ENCODE data around the gene IFITM5. TPM values are rescaled to one million over a fixed set of nuclear protein-coding genes. Genes with fewer than 3 reads are reported as not detected.
A peak's percentile ranks its signal among the peaks of the same experiment; 100 is the strongest.

The IFITM5 gene
- total and polyA plus RNA-seq, 9 of the 15 experiments (the other 6 are each of a cell fraction or from before 2014, with no cell fraction given) = 0.19 TPM; not detected in 8

DNA sequence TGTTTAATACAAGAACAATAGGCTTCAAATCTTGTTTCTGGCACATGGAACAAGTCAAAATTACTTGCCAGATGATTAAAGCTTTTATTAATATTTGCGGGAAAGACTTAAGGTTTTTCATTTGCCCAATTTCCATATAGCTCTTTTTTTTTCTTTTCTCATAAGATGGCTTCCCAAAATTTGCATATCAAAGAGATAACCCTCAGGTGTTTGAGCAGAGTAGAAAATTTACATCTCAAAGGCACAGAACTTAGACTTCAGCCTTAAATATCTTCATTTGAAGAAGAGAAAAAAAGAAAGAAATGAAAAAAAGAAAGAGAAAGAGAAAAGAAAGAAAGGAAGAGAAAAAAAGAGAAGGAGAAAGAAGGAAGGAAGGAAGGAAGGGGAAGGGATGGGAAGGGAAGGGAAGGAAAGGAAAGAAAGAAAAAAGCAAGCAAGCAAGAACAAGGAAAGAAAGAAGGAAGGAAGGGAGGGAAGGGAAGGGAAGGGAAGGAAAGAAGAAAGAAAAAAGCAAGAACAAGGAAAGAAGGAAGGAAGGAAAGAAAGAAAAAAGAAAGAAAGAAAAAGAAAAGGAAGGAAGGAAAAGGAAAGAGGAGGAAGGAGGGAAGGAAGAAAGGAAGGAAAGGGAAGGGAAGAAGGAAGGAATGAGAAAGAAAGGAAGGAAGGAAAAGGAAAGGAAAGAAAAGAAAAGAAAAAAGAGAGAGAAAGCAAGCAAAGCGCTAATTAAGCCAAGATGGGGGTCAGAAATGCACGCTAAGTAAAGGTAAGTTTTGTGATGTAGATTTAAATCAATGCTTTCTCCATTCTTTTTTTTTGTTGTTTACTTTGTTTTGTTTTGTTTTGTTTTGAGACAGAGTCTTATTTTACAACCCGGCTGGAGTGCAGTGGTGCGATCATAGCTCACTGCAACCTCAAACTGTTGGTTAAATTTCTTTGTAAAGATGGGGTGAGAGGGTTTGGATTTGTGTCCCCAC, 41.5 kb upstream of the IFITM5 start (continued):
- TF ChIP-seq, protein P1, sequence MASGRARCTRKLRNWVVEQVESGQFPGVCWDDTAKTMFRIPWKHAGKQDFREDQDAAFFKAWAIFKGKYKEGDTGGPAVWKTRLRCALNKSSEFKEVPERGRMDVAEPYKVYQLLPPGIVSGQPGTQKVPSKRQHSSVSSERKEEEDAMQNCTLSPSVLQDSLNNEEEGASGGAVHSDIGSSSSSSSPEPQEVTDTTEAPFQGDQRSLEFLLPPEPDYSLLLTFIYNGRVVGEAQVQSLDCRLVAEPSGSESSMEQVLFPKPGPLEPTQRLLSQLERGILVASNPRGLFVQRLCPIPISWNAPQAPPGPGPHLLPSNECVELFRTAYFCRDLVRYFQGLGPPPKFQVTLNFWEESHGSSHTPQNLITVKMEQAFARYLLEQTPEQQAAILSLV (tag; IDR thresholded peaks at IDR 0.05) = no peak
- TF ChIP-seq, protein P2, sequence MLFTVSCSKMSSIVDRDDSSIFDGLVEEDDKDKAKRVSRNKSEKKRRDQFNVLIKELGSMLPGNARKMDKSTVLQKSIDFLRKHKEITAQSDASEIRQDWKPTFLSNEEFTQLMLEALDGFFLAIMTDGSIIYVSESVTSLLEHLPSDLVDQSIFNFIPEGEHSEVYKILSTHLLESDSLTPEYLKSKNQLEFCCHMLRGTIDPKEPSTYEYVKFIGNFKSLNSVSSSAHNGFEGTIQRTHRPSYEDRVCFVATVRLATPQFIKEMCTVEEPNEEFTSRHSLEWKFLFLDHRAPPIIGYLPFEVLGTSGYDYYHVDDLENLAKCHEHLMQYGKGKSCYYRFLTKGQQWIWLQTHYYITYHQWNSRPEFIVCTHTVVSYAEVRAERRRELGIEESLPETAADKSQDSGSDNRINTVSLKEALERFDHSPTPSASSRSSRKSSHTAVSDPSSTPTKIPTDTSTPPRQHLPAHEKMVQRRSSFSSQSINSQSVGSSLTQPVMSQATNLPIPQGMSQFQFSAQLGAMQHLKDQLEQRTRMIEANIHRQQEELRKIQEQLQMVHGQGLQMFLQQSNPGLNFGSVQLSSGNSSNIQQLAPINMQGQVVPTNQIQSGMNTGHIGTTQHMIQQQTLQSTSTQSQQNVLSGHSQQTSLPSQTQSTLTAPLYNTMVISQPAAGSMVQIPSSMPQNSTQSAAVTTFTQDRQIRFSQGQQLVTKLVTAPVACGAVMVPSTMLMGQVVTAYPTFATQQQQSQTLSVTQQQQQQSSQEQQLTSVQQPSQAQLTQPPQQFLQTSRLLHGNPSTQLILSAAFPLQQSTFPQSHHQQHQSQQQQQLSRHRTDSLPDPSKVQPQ (CRISPR knock-in tag; IDR thresholded peaks at IDR 0.05; ENCODE audit: borderline replicate concordance) = no peak
- peak; percentile 51 for TF ChIP-seq DPF2 (IDR thresholded peaks at IDR 0.05)
- TF ChIP-seq, protein P3, sequence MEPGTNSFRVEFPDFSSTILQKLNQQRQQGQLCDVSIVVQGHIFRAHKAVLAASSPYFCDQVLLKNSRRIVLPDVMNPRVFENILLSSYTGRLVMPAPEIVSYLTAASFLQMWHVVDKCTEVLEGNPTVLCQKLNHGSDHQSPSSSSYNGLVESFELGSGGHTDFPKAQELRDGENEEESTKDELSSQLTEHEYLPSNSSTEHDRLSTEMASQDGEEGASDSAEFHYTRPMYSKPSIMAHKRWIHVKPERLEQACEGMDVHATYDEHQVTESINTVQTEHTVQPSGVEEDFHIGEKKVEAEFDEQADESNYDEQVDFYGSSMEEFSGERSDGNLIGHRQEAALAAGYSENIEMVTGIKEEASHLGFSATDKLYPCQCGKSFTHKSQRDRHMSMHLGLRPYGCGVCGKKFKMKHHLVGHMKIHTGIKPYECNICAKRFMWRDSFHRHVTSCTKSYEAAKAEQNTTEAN (CRISPR knock-in tag; IDR thresholded peaks at IDR 0.05) = no peak
- TF ChIP-seq ZBTB1 (CRISPR knock-in tag; IDR thresholded peaks at IDR 0.05; ENCODE audit: borderline replicate concordance, low read depth) = no peak
- no peak for TF ChIP-seq CAMTA2 (CRISPR knock-in tag; conservative IDR thresholded peaks at IDR 0.05)
- peak in 1 of 2 experiments; percentile 78; a peak in 2 of 4 replicates for TF ChIP-seq HDAC1 (IDR thresholded peaks at IDR 0.05)
- peak; percentile 48; the same call in 1 of the 2 replicates for TF ChIP-seq NBN (IDR thresholded peaks at IDR 0.05; ENCODE audit: low read depth)
- TF ChIP-seq ZNF184 (CRISPR knock-in tag; IDR thresholded peaks at IDR 0.05) = no peak
- no peak for TF ChIP-seq SNRNP70 (optimal IDR thresholded peaks at IDR 0.05; ENCODE audit: low read depth, low read length)
- no peak for TF ChIP-seq BRD4 (IDR thresholded peaks at IDR 0.05)
- TF ChIP-seq NCOA1 (IDR thresholded peaks at IDR 0.05; ENCODE audit: low read depth) = peak; percentile 10; the same call in 1 of the 2 replicates
- TF ChIP-seq NONO (IDR thresholded peaks at IDR 0.05; ENCODE audit: low read depth in 2 of 2, low read length in 1 of 2) = no peak
- TF ChIP-seq, protein P4, sequence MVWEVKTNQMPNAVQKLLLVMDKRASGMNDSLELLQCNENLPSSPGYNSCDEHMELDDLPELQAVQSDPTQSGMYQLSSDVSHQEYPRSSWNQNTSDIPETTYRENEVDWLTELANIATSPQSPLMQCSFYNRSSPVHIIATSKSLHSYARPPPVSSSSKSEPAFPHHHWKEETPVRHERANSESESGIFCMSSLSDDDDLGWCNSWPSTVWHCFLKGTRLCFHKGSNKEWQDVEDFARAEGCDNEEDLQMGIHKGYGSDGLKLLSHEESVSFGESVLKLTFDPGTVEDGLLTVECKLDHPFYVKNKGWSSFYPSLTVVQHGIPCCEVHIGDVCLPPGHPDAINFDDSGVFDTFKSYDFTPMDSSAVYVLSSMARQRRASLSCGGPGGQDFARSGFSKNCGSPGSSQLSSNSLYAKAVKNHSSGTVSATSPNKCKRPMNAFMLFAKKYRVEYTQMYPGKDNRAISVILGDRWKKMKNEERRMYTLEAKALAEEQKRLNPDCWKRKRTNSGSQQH (CRISPR knock-in tag; IDR thresholded peaks at IDR 0.05) = no peak
- TF ChIP-seq L3MBTL2 (IDR thresholded peaks at IDR 0.05) = no peak
- no peak for TF ChIP-seq JUNB (CRISPR knock-in tag; conservative IDR thresholded peaks at IDR 0.05)
- TF ChIP-seq SRSF7 (optimal IDR thresholded peaks at IDR 0.05; ENCODE audit: low read depth, low read length) = no peak
- no peak for TF ChIP-seq SIN3B (IDR thresholded peaks at IDR 0.05; ENCODE audit: low read depth)
- no peak for TF ChIP-seq HCFC1 (IDR thresholded peaks at IDR 0.05; ENCODE audit: low read depth, low read length)
- TF ChIP-seq RBM15 (IDR thresholded peaks at IDR 0.05; ENCODE audit: insufficient read depth, low read length) = no peak
- TF ChIP-seq ZNF140 (CRISPR knock-in tag; IDR thresholded peaks at IDR 0.05) = no peak
- TF ChIP-seq MXI1 (IDR thresholded peaks at IDR 0.05; ENCODE audit: low read depth, low read length) = no peak
- TF ChIP-seq CTBP1 (IDR thresholded peaks at IDR 0.05; ENCODE audit: borderline replicate concordance) = no peak

Measured in K562 (cell line).